Suprapubic skin (tissue), 4 donors: ENCODE data around the gene HRG.

Experiments
- POLR2A ChIP-seq, 2 donors: fragments of 450-650 bp; IDR thresholded peaks; one replicate each; pipeline ENCODE4 v1.6.1; 2017; ENCODE audit warnings: antibody characterized with exemption in 2 of 2, mild to moderate bottlenecking in 2 of 2, moderate library complexity in 2 of 2
- POLR2AphosphoS5 ChIP-seq, 3 donors: sonication (generic); formaldehyde crosslinking; IDR thresholded peaks; one replicate each; pipeline ENCODE4 v1.6.1; 2017; ENCODE audit warnings: antibody characterized with exemption in 3 of 3
- TF ChIP-seq, protein P1 (sequence below), 2 donors: fragments of 200-600 bp in 1 of 2; fragments of 450-650 bp in 1 of 2; sonication (generic) in 1 of 2; IDR thresholded peaks; one replicate each; pipeline ENCODE4 v1.5.1; 2016 to 2019; ENCODE audit warnings: antibody characterized with exemption in 2 of 2, mild to moderate bottlenecking in 1 of 2, moderate library complexity in 1 of 2

- TF ChIP-seq, protein P1, sequence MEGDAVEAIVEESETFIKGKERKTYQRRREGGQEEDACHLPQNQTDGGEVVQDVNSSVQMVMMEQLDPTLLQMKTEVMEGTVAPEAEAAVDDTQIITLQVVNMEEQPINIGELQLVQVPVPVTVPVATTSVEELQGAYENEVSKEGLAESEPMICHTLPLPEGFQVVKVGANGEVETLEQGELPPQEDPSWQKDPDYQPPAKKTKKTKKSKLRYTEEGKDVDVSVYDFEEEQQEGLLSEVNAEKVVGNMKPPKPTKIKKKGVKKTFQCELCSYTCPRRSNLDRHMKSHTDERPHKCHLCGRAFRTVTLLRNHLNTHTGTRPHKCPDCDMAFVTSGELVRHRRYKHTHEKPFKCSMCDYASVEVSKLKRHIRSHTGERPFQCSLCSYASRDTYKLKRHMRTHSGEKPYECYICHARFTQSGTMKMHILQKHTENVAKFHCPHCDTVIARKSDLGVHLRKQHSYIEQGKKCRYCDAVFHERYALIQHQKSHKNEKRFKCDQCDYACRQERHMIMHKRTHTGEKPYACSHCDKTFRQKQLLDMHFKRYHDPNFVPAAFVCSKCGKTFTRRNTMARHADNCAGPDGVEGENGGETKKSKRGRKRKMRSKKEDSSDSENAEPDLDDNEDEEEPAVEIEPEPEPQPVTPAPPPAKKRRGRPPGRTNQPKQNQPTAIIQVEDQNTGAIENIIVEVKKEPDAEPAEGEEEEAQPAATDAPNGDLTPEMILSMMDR (IDR thresholded peaks at IDR 0.05) = no peak
- no peak for TF ChIP-seq POLR2A (IDR thresholded peaks at IDR 0.05)
- TF ChIP-seq POLR2AphosphoS5 (IDR thresholded peaks at IDR 0.05) = no peak
These were observed 1.7 kb upstream of the HRG start for GRCh38 chr3:186664119-186664495.
